Glutamatergic neuron (in vitro differentiated cells): ENCODE measurements around the gene ZNF248. TPM values are rescaled to one million over a fixed set of nuclear protein-coding genes. Genes with fewer than 3 reads are reported as not detected.

Experiments
- total RNA-seq: library from RNA; stranded (reverse); fragmentation: NEBNext Ultra II Directional; extraction: Animal tissue kit (Norgen Biotek cat#: 25700); gene quantifications from one replicate; pipeline ENCODE4 v1.2.1, GENCODE V29; 2021; ENCODE audit not compliant: unreplicated experiment

ZNF248 gene
- total RNA-seq, 1 donor from 2014 or later, result 11.1 TPM

Other genes with a start within 250 kb of the ZNF248 start
- 7.7 TPM for gene ZNF25, start 119.0 kb upstream of the ZNF248 start, total RNA-seq
- 38.2 TPM for gene ZNF33A, start 153.1 kb upstream of the ZNF248 start, total RNA-seq
- gene ZNF37A, start 236.7 kb upstream of the ZNF248 start, total RNA-seq, result 21.1 TPM